Skeletal muscle tissue (tissue), 4 donors: ENCODE measurements around the gene MAP3K2. TPM values are rescaled to one million over a fixed set of nuclear protein-coding genes. Genes with fewer than 3 reads are reported as not detected.
"Not testable (repeated sequence)": the region's sequence is repeated elsewhere in the genome, so short reads cannot be mapped to it uniquely, and the experiment has no call there.

ENCODE experiments used
- H3K27ac ChIP-seq: one replicate; pipeline ENCODE4 v1.7.0; 2013; ENCODE audit warnings: mild to moderate bottlenecking, low read depth, low read length, inconsistent platforms
- H3K27me3 ChIP-seq, 3 donors: one replicate each; pipeline ENCODE4 v1.7.0; 2013; ENCODE audit warnings: low read length in 3 of 3; ENCODE audit not compliant: control insufficient read depth in 3 of 3, insufficient read depth in 3 of 3
- H3K36me3 ChIP-seq, 3 donors: one replicate each; pipeline ENCODE4 v1.7.0; 2013; ENCODE audit warnings: low read length in 3 of 3; ENCODE audit not compliant: control insufficient read depth in 3 of 3, insufficient read depth in 3 of 3
- H3K4me1 ChIP-seq, 3 donors: one replicate each; pipeline ENCODE4 v1.7.0; 2013; ENCODE audit warnings: low read length in 3 of 3, mild to moderate bottlenecking in 3 of 3; ENCODE audit not compliant: control insufficient read depth in 3 of 3, insufficient read depth in 3 of 3
- H3K4me3 ChIP-seq, 3 donors: one replicate each; pipeline ENCODE4 v1.7.0; 2013; ENCODE audit warnings: low read length in 3 of 3
- H3K9ac ChIP-seq, 3 donors: one replicate each; pipeline ENCODE4 v1.7.0; 2013; ENCODE audit warnings: low read length in 3 of 3, mild to moderate bottlenecking in 3 of 3, moderate library complexity in 2 of 3, low read depth in 1 of 3
- H3K9me3 ChIP-seq, 3 donors: one replicate each; pipeline ENCODE4 v1.7.0; 2013; ENCODE audit warnings: low read length in 3 of 3; ENCODE audit not compliant: control insufficient read depth in 3 of 3
- total RNA-seq: library from RNA; depleted of rRNA; stranded (reverse); fragments of >200 nt; gene quantifications from one replicate; pipeline ENCODE4 v1.2.3, GENCODE V29; 2014
- donor health status: Osteomylitis.

MAP3K2 gene
- total RNA-seq, 1 donor from 2014 or later = 21.9 TPM

GRCh38 chr2:127361929-127362885, 25.6 kb downstream of the MAP3K2 start:
- Histone ChIP-seq H3K4me1 (peaks cover 9 to 21% (median 15%) of the 10 kb centered on the region in 3 donors), H3K4me3 (no peak overlapping the region), H3K27ac (no peak overlapping the region), H3K9me3 (no peaks in the 10 kb centered on the region), H3K36me3 (no peaks in the 10 kb centered on the region), H3K9ac (peak overlapping the region in 1 of 3 donors; percentile 2), H3K27me3 (no peaks in the 10 kb centered on the region)

GRCh38 chr2:127360242-127360641, 27.5 kb downstream of the MAP3K2 start:
- Histone ChIP-seq H3K36me3 (no peaks in the 10 kb centered on the region), H3K4me1 (peaks cover 5 to 15% (median 10%) of the 10 kb centered on the region in 3 donors), H3K9ac (no peak overlapping the region), H3K27me3 (no peaks in the 10 kb centered on the region), H3K4me3 (no peak overlapping the region), H3K27ac (no peak overlapping the region), H3K9me3 (no peaks in the 10 kb centered on the region)

GRCh38 chr2:127359520-127359919, 28.3 kb downstream of the MAP3K2 start:
- Histone ChIP-seq H3K9me3 (no peaks in the 10 kb centered on the region), H3K9ac (no peak overlapping the region), H3K27ac (no peak overlapping the region), H3K27me3 (no peaks in the 10 kb centered on the region), H3K4me1 (peaks cover 6 to 13% (median 6%) of the 10 kb centered on the region in 3 donors), H3K36me3 (no peaks in the 10 kb centered on the region), H3K4me3 (no peak overlapping the region)

GRCh38 chr2:127358971-127359370, 28.8 kb downstream of the MAP3K2 start:
- Histone ChIP-seq H3K27me3 (no peaks in the 10 kb centered on the region), H3K9me3 (no peaks in the 10 kb centered on the region), H3K4me3 (no peak overlapping the region), H3K9ac (no peak overlapping the region), H3K4me1 (peaks cover 7 to 13% (median 10%) of the 10 kb centered on the region in 3 donors), H3K27ac (no peak overlapping the region), H3K36me3 (no peaks in the 10 kb centered on the region)

- no peaks in the 10 kb centered on the region for H3K36me3 ChIP-seq
- no peak overlapping the region for H3K4me3 ChIP-seq
- no peaks in the 10 kb centered on the region for H3K9me3 ChIP-seq
- H3K27ac ChIP-seq = no peak overlapping the region
- H3K9ac ChIP-seq = no peak overlapping the region
- peaks cover 7 to 10% (median 9%) of the 10 kb centered on the region in 3 donors for H3K4me1 ChIP-seq
- no peaks in the 10 kb centered on the region for H3K27me3 ChIP-seq
Measured at GRCh38 chr2:127358044-127358443, 29.7 kb downstream of the MAP3K2 start.

- Histone ChIP-seq H3K4me1 (peaks cover 5 to 10% (median 9%) of the 10 kb centered on the region in 3 donors), H3K27me3 (no peaks in the 10 kb centered on the region), H3K36me3 (no peaks in the 10 kb centered on the region)
Measured at GRCh38 chr2:127357591-127357990, 30.2 kb downstream of the MAP3K2 start.

GRCh38 chr2:127356531-127356930, 31.2 kb downstream of the MAP3K2 start:
- peaks cover 3 to 12% (median 5%) of the 10 kb centered on the region in 3 donors for H3K4me1 ChIP-seq
- H3K27me3 ChIP-seq = no peaks in the 10 kb centered on the region
- no peak overlapping the region for H3K9ac ChIP-seq
- H3K27ac ChIP-seq = no peak overlapping the region
- no peak overlapping the region for H3K4me3 ChIP-seq
- no peaks in the 10 kb centered on the region for H3K9me3 ChIP-seq
- H3K36me3 ChIP-seq = no peaks in the 10 kb centered on the region

More at GRCh38 chr2:127357591-127357990, 30.2 kb downstream of the MAP3K2 start:
- no peaks in the 10 kb centered on the region for H3K9me3 ChIP-seq
- no peak overlapping the region for H3K27ac ChIP-seq
- no peak overlapping the region for H3K4me3 ChIP-seq
- H3K9ac ChIP-seq = no peak overlapping the region

- H3K9me3 ChIP-seq = no peaks in the 10 kb centered on the region
- no peak overlapping the region for H3K27ac ChIP-seq
- H3K36me3 ChIP-seq = no peaks in the 10 kb centered on the region
- H3K4me1 ChIP-seq = peaks cover 3 to 12% (median 5%) of the 10 kb centered on the region in 3 donors
- no peak overlapping the region for H3K4me3 ChIP-seq
- no peak overlapping the region for H3K9ac ChIP-seq
- no peaks in the 10 kb centered on the region for H3K27me3 ChIP-seq
Measured at GRCh38 chr2:127355407-127356008, 32.3 kb downstream of the MAP3K2 start.

GRCh38 chr2:127353873-127354676, 33.7 kb downstream of the MAP3K2 start:
- H3K36me3 ChIP-seq, H3K27ac ChIP-seq, H3K9me3 ChIP-seq, H3K4me3 ChIP-seq, H3K9ac ChIP-seq, H3K27me3 ChIP-seq: not testable (repeated sequence)
- peaks cover 3 to 14% (median 5%) of the 10 kb centered on the region in 3 donors for H3K4me1 ChIP-seq
